ENCODE data around the gene LMBR1. TPM values are rescaled to one million over a fixed set of nuclear protein-coding genes. Genes with fewer than 3 reads are reported as not detected.

The LMBR1 gene
- total and polyA plus RNA-seq, 2 donors (not counting 1 experiment from before 2014, with no cell fraction given), result 19.7 to 85.2 TPM

DNA sequence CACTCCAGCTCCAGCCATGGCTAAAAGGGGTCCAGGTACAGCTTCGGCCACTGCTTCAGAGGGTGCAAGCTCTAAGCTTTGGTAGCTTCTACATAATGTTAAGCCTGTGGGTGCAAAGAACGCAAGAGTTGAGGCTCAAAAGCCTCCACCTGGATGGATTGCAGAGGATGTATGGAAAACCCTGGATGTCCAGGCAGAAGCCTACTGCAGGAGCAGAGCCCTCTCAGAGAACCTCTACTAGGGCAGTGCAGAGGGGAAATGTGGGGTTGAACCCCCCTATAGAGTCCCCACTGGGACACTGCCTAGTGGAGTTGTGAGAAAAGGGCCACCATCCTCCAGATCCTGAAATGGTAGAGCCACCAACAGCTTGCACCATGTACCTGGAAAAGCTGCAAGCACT is 263.1 kb downstream of the LMBR1 start:
- ATAC-seq (ENCODE audit: low read depth) (no peak), DNase-seq (no peak)
- 94% methylated on average over 2 of the region's 2 CpGs for WGBS (ENCODE audit: insufficient coverage)
- no peaks in the 10 kb centered on the region for H3K4me1 Mint-ChIP-seq
- H3K4me3 Mint-ChIP-seq, result no peak overlapping the region
- H3K27me3 ChIP-seq (replicated peaks in 1 of 4; ENCODE audit: control extremely low read depth in 1 of 4, control insufficient read depth in 3 of 4, insufficient read depth in 4 of 4, low read length in 3 of 4), result peaks cover 0 to 7% (median 0%) of the 10 kb centered on the region in 4 experiments
- no peak overlapping the region for H3K9ac ChIP-seq (ENCODE audit: low read length)
- no peaks in the 10 kb centered on the region for H3K79me2 ChIP-seq (ENCODE audit: control insufficient read depth, insufficient read depth, low read length)
- H3K4me2 ChIP-seq (replicated peaks; ENCODE audit: low read depth, low read length, poor library complexity, severe bottlenecking), result no peak overlapping the region
- POLR2A ChIA-PET, result no interaction called here
- no peaks in the 10 kb centered on the region for H4K20me1 ChIP-seq (ENCODE audit: control insufficient read depth, insufficient read depth, low read length, poor library complexity, severe bottlenecking)
- H3K4me1 ChIP-seq (ENCODE audit: control insufficient read depth in 2 of 2, insufficient read depth in 2 of 2, low read length in 2 of 2), result no peaks in the 10 kb centered on the region
- H3K4me3 ChIP-seq (ENCODE audit: control extremely low read depth in 1 of 5, extremely low read depth in 1 of 5, insufficient read depth in 1 of 5, low read depth in 2 of 5, low read length in 4 of 5), result no peak overlapping the region
- H2AFZ ChIP-seq (ENCODE audit: insufficient read depth, low read depth, low read length, poor library complexity, severe bottlenecking), result no peak overlapping the region
- H3K27ac ChIP-seq (ENCODE audit: low read length in 2 of 2), result no peak overlapping the region
- intact Hi-C loops (cut with micrococcal nuclease), result no loop called here
- H3K27me3 Mint-ChIP-seq, result no peaks in the 10 kb centered on the region
- TF ChIP-seq, protein P1, sequence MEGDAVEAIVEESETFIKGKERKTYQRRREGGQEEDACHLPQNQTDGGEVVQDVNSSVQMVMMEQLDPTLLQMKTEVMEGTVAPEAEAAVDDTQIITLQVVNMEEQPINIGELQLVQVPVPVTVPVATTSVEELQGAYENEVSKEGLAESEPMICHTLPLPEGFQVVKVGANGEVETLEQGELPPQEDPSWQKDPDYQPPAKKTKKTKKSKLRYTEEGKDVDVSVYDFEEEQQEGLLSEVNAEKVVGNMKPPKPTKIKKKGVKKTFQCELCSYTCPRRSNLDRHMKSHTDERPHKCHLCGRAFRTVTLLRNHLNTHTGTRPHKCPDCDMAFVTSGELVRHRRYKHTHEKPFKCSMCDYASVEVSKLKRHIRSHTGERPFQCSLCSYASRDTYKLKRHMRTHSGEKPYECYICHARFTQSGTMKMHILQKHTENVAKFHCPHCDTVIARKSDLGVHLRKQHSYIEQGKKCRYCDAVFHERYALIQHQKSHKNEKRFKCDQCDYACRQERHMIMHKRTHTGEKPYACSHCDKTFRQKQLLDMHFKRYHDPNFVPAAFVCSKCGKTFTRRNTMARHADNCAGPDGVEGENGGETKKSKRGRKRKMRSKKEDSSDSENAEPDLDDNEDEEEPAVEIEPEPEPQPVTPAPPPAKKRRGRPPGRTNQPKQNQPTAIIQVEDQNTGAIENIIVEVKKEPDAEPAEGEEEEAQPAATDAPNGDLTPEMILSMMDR (IDR thresholded peaks at IDR 0.05), result no peak
- no peak for TF ChIP-seq EZH2 (IDR thresholded peaks at IDR 0.05; ENCODE audit: borderline replicate concordance, insufficient read depth, low read depth, low read length, poor library complexity, severe bottlenecking)
- H3K36me3 ChIP-seq (replicated peaks in 1 of 2; ENCODE audit: control extremely low read depth in 1 of 2, control insufficient read depth in 1 of 2, extremely low read depth in 1 of 2, insufficient read depth in 2 of 2, low read length in 1 of 2), result no peaks in the 10 kb centered on the region
- peaks cover 0 to 18% (median 18%) of the 10 kb centered on the region in 3 donors for H3K9me3 ChIP-seq (ENCODE audit: control extremely low read depth in 1 of 3, control insufficient read depth in 2 of 3, insufficient read depth in 1 of 3, low read length in 2 of 3)
- H3K9me3 Mint-ChIP-seq (ENCODE audit: insufficient read depth), result peaks cover 14% of the 10 kb centered on the region
- H3K27ac Mint-ChIP-seq, result no peak overlapping the region
- CTCF ChIA-PET, result no interaction called here

DNA sequence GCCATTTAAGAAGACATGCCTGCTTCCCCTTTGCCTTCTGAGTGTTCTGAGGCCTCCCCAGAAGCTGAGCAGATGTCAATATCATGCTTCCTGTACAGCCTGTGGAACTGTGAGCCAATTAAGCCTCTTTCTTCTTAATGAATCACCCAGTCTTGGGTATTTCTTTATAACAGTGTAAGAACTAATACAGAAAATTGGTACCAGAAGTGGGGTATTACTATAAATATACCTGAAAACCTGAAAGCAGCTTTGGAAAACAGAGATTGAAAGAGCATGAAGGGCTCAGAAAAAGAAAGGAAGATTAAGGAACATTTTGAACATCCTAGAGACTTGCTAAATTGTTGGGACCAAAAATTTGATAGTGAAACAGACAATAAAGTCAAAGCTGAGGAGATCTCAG is 264.4 kb downstream of the LMBR1 start:
- Histone ChIP-seq H2AFZ (ENCODE audit: insufficient read depth, low read depth, low read length, poor library complexity, severe bottlenecking) (no peak overlapping the region), H3K27ac (ENCODE audit: low read length in 2 of 2) (no peak overlapping the region), H3K36me3 (replicated peaks in 1 of 2; ENCODE audit: control extremely low read depth in 1 of 2, control insufficient read depth in 1 of 2, extremely low read depth in 1 of 2, insufficient read depth in 2 of 2, low read length in 1 of 2) (no peaks in the 10 kb centered on the region), H3K9me3 (ENCODE audit: control extremely low read depth in 1 of 3, control insufficient read depth in 2 of 3, insufficient read depth in 1 of 3, low read length in 2 of 3) (peaks cover 0 to 18% (median 18%) of the 10 kb centered on the region in 3 donors), H3K79me2 (ENCODE audit: control insufficient read depth, insufficient read depth, low read length) (no peaks in the 10 kb centered on the region), H3K4me2 (replicated peaks; ENCODE audit: low read depth, low read length, poor library complexity, severe bottlenecking) (no peak overlapping the region), H3K9ac (ENCODE audit: low read length) (no peak overlapping the region), H3K4me3 (ENCODE audit: control extremely low read depth in 1 of 5, extremely low read depth in 1 of 5, insufficient read depth in 1 of 5, low read depth in 2 of 5, low read length in 4 of 5) (no peak overlapping the region), H3K27me3 (replicated peaks in 1 of 4; ENCODE audit: control extremely low read depth in 1 of 4, control insufficient read depth in 3 of 4, insufficient read depth in 4 of 4, low read length in 3 of 4) (peaks cover 0 to 7% (median 0%) of the 10 kb centered on the region in 4 experiments), H3K4me1 (ENCODE audit: control insufficient read depth in 2 of 2, insufficient read depth in 2 of 2, low read length in 2 of 2) (no peaks in the 10 kb centered on the region), H4K20me1 (ENCODE audit: control insufficient read depth, insufficient read depth, low read length, poor library complexity, severe bottlenecking) (no peaks in the 10 kb centered on the region)
- peaks cover 14% of the 10 kb centered on the region for H3K9me3 Mint-ChIP-seq (ENCODE audit: insufficient read depth)
- H3K4me3 Mint-ChIP-seq, result no peak overlapping the region
- H3K4me1 Mint-ChIP-seq, result no peaks in the 10 kb centered on the region
- no peak for TF ChIP-seq EZH2 (IDR thresholded peaks at IDR 0.05; ENCODE audit: borderline replicate concordance, insufficient read depth, low read depth, low read length, poor library complexity, severe bottlenecking)
- TF ChIP-seq, protein P1 (IDR thresholded peaks at IDR 0.05), result no peak
- H3K27me3 Mint-ChIP-seq, result no peaks in the 10 kb centered on the region
- no peak overlapping the region for H3K27ac Mint-ChIP-seq
- CTCF ChIA-PET, result no interaction called here
- POLR2A ChIA-PET, result no interaction called here
- ATAC-seq (ENCODE audit: low read depth) (no peak), DNase-seq (no peak)
- intact Hi-C loops (cut with micrococcal nuclease), result no loop called here

Small RNA genes lying within 50 kb of the gene (small RNA-seq; reads per million reads assigned to genes)
- gene RNU4-31P (ENCODE audit: insufficient read length, low read depth, low replicate concordance), result not detected

Other genes starting within 250 kb of the LMBR1 start
- gene NOM1, start 56.5 kb upstream of the LMBR1 start, total RNA-seq, result 38.3 and 41.0 TPM in 2 replicates
- 14.2 and 20.9 TPM in 2 replicates for gene NOM1, start 56.5 kb upstream of the LMBR1 start, polyA plus RNA-seq
- gene MNX1, start 117.5 kb upstream of the LMBR1 start, total RNA-seq, result not detected in 2 replicates
- gene MNX1, start 117.5 kb upstream of the LMBR1 start, polyA plus RNA-seq, result not detected in 2 replicates
- 64.2 and 66.5 TPM in 2 replicates for gene UBE3C, start 245.7 kb upstream of the LMBR1 start, total RNA-seq
- 17.8 and 30.4 TPM in 2 replicates for gene UBE3C, start 245.7 kb upstream of the LMBR1 start, polyA plus RNA-seq